ENCODE results near the gene IRAK1BP1. TPM values are rescaled to one million over a fixed set of nuclear protein-coding genes. Genes with fewer than 3 reads are reported as not detected.
"Not testable (repeated sequence)": the region's sequence is repeated elsewhere in the genome, so short reads cannot be mapped to it uniquely, and the experiment has no call there.

Gene IRAK1BP1, protein sequence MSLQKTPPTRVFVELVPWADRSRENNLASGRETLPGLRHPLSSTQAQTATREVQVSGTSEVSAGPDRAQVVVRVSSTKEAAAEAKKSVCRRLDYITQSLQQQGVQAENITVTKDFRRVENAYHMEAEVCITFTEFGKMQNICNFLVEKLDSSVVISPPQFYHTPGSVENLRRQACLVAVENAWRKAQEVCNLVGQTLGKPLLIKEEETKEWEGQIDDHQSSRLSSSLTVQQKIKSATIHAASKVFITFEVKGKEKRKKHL
- 8.7 TPM for polyA plus RNA-seq (2012; ENCODE audit: insufficient read depth, insufficient read length)

DNA sequence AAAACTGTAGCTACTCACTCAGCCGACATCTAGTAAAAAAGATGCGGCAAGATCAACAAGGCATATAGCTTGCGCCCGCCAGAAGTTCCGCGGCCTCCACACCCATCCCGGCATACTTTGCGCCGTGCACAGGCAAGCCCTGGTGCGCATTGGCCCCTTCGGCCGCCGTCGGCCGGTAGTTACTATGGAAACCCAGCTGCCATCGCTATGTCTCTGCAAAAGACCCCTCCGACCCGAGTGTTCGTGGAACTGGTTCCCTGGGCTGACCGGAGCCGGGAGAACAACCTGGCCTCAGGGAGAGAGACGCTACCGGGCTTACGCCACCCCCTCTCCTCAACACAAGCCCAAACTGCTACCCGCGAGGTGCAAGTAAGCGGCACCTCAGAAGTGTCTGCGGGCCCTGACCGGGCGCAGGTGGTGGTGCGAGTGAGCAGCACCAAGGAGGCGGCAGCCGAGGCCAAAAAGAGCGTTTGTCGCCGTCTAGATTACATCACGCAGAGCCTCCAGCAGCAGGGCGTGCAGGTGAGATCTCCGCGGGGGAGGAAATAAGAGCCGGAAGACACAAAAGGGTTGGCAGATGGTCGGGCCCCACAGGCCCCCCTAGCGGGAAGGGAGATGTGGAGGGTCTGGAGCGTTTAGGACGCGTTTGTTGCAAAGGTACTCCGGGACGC, at the start of gene IRAK1BP1:
Gene IRAK1BP1, plus strand, starts transcription at position 182 of the 671 bp plus-strand sequence. Its CDS starts 26 bp downstream, at position 208.
- DNase-seq (ENCODE audit: low read depth, low spot score): peak; percentile 86

DNA sequence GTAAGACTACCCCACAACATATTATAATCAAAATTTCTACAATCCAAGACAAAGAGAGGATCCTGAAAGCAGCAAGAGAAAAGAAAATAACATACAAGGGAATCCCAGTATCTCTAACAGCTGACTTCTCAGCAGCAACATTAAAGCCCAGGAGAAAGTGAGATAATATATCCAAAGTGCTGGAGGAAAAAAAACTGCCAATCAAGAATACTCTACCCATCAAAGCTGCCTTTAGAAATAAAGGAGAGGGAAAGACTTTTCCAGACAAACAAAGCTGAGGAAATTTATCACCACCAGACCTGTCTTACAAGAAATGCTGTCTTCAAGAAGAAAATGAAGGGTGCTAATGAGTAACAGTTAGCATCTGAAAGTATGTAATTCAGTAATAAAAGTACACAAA, 43.3 kb upstream of the IRAK1BP1 start:
- no peak overlapping the region for H3K4me3 ChIP-seq (ENCODE audit: low read length)
- DNase-seq (ENCODE audit: low read depth, low spot score): no peak

More for the DNA sequence above, at the start of gene IRAK1BP1:
- peak within 1 kb of the TSS; percentile 74 for H3K4me3 ChIP-seq (ENCODE audit: low read length)

DNA sequence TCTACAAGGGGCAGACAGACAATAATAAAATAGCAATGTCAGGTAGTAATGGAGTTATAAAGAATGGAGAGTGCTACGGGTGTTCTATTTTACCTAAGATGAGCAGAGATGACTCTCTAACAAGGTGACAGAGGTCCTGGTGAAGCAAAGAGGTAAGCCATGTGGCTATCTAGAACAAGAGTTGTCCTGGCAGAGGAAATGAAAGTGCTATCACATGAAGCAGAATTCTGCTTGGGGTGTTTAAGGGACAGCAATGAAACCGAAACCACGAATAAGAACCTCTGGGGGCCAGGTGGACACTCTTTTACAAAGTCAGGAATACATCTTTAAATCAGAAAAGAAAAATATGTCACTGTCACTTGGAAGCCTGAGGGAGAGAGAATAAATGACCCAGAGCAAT, 37.9 kb upstream of the IRAK1BP1 start:
- no peak for DNase-seq (ENCODE audit: low read depth, low spot score)
- no peak overlapping the region for H3K4me3 ChIP-seq (ENCODE audit: low read length)

DNA sequence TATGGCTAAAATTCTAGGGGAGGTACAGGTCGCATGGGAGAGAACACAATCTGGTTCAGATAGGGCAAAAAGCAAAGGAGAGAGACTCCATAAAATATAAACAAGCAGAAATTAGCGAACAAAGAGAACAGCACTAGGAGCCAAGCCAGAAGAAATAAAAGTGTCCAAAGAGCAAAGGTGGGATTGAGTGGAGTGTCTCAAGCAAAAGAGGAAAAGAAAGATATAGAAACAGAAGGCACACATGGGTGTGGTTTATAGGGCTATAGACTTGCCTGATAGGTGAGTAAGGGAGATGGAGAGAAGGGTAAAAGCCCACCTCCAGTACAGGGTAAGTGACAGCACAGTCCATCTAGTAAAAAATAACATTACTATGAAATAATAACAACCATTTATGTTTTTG, 36.5 kb upstream of the IRAK1BP1 start:
- no peak overlapping the region for H3K4me3 ChIP-seq (ENCODE audit: low read length)
- DNase-seq (ENCODE audit: low read depth, low spot score): no peak

DNA sequence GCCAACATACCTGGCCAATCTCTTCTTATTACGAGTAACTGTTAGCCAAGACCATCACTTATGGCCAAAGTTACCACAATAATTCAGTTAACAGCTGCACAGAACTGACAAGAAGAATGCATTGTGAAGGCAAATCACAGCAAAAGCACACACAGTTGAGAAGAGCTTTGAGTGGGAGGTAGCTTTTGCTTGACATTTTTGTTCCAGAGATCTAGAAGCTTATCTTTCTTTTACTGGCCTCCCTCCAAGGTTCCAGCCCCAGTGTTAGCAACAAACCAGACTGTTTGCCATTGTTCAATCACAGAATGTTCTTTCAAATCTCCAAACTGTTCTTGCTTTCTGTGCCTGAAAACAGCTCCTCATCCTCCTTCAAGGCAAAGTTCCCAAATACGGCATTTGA, 35.9 kb upstream of the IRAK1BP1 start:
- DNase-seq (ENCODE audit: low read depth, low spot score): no peak
- H3K4me3 ChIP-seq (ENCODE audit: low read length): no peak overlapping the region

DNA sequence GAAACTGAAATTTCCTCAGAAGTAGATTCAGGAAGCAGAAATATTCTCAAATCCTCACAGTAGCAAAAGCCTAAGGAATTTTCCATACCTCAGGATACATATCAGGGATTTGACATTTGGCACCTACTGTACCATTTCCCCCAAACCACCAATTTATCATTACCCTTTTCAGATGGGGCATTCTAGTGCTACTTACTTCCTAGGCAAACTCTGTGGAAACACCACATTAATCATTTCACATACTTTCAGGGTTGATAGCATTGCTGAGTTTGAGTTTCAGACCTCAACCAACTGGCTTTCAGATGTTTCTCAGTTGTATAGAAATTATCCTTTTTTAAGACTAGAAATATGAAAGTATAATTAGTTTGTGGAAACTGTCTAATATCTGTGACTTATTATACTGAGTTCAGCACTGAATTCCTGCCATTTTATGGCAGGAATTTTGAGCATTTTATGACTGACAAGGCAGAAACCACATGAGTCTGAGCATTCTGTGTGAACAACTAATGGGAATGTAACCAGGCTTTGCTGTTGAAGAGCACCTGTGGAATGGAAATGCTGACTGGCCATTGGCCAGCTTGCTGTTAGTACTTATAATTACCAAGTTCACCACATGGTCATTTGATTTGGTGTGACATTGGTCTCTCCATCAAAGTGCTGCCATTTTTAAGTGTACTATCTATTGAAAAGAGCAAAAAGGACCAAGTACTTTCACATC, 35.1 kb upstream of the IRAK1BP1 start:
- DNase-seq (ENCODE audit: low read depth, low spot score): no peak
- H3K4me3 ChIP-seq (ENCODE audit: low read length): no peak overlapping the region

DNA sequence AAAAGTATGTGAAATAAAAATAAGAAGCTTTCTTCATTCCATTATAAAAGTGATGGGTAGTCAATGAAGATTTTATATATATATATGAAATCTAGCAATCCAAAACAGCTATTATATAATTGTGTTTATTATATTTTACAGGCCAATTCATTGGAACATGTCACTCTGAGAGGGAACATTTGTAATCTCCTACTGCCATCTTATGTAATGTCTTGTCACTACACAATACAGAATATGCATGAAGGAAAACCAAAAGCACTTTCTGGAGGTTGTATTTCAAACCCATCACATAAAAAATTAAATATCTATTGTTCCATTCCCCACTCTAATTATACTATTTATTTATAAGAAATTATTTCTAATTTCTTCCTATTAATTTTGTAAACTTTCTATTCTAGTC, 31.5 kb upstream of the IRAK1BP1 start:
- DNase-seq (ENCODE audit: low read depth, low spot score): peak; percentile 9
- no peak overlapping the region for H3K4me3 ChIP-seq (ENCODE audit: low read length)

DNA sequence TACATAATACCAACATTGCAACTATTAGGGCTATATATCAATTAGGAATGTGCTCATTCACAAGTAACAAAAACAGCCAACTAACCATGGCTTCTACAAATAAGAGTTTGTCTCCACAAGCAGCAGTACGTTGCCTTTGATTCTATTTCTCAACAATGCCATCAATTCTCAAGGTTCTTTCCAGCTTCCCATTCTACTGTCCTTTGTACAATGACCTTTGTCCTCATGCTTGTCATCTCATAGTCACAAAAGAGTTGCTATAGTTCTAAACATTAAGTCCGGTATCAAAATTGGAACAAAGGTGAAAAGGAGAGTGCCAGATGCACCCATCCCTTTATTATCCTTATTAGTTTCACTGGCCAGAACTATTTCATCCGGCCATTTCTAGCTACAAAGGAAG, 30.8 kb upstream of the IRAK1BP1 start:
- no peak for DNase-seq (ENCODE audit: low read depth, low spot score)

DNA sequence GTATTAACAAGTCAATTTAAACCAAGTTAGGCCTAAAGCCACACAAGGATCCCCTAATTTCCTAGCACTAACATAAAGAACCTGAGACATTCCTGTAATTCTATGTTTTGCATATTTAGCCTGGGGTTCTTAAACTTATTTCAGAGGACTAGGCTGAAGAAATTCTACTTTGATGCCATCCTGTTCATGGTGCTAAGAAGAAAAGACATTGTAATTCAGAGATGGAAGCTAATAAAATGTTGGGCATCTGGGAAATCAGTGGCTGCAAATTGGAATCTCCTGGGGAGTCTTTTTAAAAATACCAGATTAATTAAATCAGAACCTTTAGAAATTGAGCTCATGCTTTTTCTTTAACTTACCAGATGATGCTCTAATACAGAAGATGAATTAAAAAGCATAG, 26.2 kb upstream of the IRAK1BP1 start:
- DNase-seq (ENCODE audit: low read depth, low spot score): no peak
- H3K4me3 ChIP-seq (ENCODE audit: low read length): no peak overlapping the region

More for the DNA sequence above, 30.8 kb upstream of the IRAK1BP1 start:
- H3K4me3 ChIP-seq (ENCODE audit: low read length): no peak overlapping the region

DNA sequence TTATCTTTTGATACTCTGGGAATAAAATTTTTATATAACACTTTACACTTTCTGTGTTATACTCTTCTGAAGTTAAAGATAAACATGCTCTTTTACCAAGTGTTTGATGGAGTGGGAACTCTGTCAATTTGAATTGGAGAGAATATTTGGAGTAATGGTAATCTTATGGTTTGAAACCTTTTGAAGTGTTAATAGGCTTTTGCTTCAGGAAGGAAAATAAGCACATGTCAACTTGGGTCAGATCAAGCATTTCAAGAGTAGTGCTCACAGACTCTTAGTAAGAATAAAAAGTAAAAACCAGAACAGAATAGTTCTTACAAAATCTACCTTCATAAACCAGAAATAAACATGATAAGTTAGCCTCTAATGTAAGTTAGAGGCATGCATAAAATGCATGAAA, 24.4 kb upstream of the IRAK1BP1 start:
- H3K4me3 ChIP-seq (ENCODE audit: low read length): no peak overlapping the region
- no peak for DNase-seq (ENCODE audit: low read depth, low spot score)

DNA sequence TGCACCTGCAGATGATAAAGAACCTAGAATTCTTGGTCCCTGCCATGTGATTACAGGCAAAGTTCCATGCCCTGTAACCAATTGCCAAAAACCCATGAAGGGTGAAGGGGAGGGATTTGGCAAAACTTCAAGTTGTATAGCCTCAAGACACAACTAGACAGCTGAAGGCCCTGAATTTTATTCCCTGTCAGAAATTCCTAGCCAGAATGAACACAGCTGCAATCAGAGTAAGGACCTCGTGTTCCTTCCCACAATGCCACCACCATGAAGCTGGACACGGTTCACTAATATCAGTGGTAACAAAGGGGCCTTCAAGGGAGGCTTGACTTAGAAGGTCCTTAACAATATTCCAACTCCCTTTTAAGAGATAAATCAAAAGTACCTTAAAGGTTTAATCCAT, 22.5 kb upstream of the IRAK1BP1 start:
- DNase-seq (ENCODE audit: low read depth, low spot score): no peak
- H3K4me3 ChIP-seq (ENCODE audit: low read length): no peak overlapping the region

DNA sequence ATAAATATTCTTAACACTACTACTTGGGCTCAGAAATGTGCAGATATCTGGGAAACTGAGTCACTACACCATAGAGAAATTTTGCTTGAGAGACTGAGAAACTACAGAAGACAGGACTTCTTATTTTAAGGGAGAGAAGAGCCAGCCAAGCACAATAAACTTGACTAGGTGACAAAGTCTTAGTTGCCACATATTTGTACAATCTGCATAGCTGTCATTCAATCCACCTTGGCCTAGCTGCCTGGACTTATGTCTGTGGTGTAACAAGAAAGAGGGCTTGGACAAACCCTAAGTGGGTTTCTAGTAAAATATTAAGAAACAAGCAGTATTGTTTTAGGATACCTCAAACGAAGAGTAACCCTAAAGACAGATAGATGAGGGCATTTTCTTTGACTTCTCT, 21.8 kb upstream of the IRAK1BP1 start:
- no peak for DNase-seq (ENCODE audit: low read depth, low spot score)
- no peak overlapping the region for H3K4me3 ChIP-seq (ENCODE audit: low read length)

DNA sequence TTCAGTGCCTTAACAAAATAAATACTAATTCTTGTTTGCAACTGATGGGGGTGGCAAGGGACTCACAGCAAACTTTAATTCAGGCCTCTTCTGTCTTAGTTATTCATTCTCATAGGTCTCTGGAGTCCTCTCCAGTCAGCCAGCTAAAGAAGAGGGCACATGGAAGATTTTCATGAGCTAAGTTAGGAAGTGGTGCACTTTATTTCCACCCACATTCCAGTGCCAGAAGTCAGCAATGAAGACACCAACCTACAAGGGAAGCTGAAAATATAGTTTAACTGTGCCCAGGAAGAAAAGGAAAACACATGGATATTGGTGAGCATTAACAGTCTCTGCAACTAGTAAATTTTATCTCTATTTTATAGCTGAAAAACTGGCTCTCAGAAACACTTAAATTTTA, 16.7 kb upstream of the IRAK1BP1 start:
- no peak for DNase-seq (ENCODE audit: low read depth, low spot score)
- no peak overlapping the region for H3K4me3 ChIP-seq (ENCODE audit: low read length)

DNA sequence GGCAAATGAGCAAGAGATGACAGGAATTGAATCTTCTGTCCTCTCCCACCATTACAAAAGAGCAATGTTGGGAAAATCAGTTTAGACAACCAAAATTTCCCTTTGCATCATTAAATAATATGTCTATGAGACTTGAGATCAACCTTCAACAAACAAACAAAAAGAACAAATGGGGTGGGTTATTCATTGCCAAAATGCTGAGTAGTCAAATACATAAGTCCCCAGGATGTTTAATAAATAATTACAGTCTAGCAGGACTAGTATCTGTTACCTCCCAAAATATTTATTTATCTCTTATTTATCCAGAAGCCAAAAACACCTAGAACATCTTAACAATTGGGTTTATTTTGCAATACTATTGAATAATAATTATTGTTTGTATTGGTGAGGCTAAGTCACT, 16.2 kb upstream of the IRAK1BP1 start:
- no peak overlapping the region for H3K4me3 ChIP-seq (ENCODE audit: low read length)
- no peak for DNase-seq (ENCODE audit: low read depth, low spot score)

DNA sequence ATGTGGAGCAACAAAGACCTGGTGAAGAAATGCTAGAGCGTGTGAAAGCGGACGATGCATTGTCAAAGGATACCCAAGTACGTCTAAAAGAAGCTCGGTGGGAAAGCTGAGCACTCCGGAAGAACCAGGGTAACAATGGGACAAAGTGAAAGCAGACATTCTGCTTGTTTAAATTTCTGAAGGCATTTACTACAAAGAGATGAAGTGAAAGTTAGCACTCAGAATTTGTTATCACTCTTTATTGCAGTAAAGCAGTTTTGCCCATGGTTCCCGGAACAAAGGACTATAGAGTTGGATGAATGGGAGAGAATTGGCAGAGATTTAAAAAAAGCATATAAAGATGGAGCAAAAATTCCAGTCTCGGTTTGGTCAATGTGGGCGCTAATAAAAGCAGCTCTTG, 12.8 kb upstream of the IRAK1BP1 start:
- no peak for DNase-seq (ENCODE audit: low read depth, low spot score)
- H3K4me3 ChIP-seq (ENCODE audit: low read length): no peak overlapping the region

DNA sequence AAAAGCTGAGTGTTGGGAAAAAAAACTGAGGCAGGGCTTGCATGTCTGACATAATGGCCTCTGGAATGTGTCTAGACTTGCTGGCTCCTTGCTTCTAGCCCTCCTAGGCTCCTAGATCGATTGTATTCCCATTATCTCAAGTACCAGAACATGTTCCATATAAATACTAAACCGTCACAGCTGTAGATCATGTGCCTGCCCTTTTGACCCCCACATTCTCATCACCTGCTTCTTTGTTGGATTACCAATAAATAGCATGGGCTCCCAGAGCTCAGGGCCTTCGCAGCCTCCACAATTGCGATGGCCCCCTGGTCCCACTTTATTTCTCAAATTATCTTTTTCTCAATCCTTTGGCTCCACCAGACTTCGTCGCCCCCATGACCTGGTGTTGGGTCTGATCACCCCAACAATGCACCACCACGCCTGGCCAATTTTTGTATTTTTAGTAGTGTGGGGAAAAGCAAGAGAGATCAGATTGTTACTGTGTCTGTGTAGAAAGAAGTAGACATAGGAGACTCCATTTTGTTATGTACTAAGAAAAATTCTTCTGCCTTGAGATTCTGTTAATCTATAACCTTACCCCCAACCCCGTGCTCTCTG, 8.9 kb upstream of the IRAK1BP1 start:
- not testable (repeated sequence) for DNase-seq (ENCODE audit: low read depth, low spot score); H3K4me3 ChIP-seq (ENCODE audit: low read length)

DNA sequence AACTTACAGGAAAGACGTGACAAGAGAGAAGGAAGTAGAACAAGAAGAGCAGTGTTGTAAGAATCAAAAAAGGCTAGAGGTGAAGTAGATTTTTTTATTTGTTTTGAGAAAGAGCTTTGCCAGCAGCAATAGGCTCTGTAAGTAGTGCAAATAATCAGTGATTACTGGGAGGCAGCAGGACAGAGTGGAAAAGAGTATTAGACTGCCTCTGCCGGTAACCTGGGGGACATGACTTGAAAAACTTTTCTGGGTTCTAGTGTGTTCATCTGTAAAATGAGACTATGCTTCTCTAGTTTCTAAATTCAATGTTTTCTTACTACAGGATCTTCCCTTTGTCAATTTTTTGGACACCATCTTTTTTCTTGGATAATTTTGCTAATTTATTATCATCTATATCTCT, 5.8 kb upstream of the IRAK1BP1 start:
- no peak overlapping the region for H3K4me3 ChIP-seq (ENCODE audit: low read length)
- no peak for DNase-seq (ENCODE audit: low read depth, low spot score)

DNA sequence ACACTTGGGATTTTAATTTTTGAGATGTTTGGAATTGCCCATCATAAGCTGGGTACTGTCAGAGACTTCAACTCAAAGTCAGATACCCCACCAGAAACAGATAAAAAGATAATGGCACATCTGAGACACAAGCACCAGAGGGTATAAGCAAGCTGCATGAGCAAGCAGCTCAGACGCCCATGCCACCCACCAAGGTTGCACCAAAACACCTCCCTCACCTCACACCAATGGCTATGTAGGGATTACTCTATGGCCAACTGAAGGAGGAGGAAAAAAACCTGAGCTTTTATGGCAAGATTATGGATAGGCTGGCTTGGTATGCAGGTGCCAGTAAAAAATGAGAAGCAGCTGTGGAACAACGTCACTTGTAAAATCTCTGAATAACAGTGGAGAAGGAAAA, 3.8 kb upstream of the IRAK1BP1 start:
- DNase-seq (ENCODE audit: low read depth, low spot score): no peak
- H3K4me3 ChIP-seq (ENCODE audit: low read length): no peak overlapping the region

DNA sequence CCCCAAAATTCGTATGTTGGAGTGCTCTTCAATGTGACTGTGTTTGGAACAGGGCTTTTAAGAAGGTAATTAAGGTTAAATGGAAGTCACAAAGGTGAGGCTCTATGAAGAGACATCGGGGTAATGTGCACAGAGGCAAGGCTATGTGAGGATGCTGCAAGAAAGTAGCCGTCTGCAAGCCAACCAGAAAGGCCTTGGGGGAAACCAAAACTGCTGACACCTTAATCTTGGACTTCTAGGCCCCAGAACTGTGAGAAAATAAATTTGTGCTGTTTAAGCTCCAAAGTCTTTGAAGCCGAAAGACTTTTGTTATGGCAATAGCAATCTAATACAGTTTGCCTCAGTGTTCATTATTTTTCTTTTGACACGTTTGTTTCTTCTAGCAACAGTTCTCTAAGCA, 2.4 kb upstream of the IRAK1BP1 start:
- no peak overlapping the region for H3K4me3 ChIP-seq (ENCODE audit: low read length)
- no peak for DNase-seq (ENCODE audit: low read depth, low spot score)

DNA sequence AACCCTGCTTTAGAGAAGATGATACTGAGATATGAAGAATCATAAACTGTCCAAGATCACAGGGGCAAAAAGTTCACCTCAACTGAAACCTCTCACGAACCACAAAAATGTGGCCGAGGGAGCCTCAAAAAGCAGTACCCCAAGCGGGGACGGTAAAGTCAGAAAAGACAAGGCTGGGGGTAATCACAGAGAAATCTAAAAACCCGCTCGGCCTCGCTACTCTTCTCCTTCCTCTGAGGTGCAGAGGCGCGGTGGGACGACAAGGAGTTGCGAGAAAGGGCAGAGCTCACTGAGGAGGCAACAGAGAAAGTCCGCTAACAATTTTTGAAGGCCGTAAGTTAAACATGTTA, 356 bp upstream of the IRAK1BP1 start:
- DNase-seq (ENCODE audit: low read depth, low spot score): no peak
- H3K4me3 ChIP-seq (ENCODE audit: low read length): peak overlapping the region; percentile 74
